Umbilical cord (tissue), 2 donors: ENCODE measurements around the gene CREG1. TPM values are rescaled to one million over a fixed set of nuclear protein-coding genes. Genes with fewer than 3 reads are reported as not detected.

Experiments used
- DNase-seq: peaks from one replicate; pipeline ENCODE4 v3.0.0-alpha.2; 2015; ENCODE audit warnings: low spot score
- total RNA-seq: library from RNA; depleted of rRNA; stranded (reverse); fragments of >200 nt; gene quantifications from one replicate; pipeline ENCODE4 v1.2.3, GENCODE V29; 2014; ENCODE audit warnings: low replicate concordance; ENCODE audit not compliant: insufficient read depth

The CREG1 gene
- total RNA-seq, 1 donor from 2014 or later, result 56.8 TPM

DNA sequence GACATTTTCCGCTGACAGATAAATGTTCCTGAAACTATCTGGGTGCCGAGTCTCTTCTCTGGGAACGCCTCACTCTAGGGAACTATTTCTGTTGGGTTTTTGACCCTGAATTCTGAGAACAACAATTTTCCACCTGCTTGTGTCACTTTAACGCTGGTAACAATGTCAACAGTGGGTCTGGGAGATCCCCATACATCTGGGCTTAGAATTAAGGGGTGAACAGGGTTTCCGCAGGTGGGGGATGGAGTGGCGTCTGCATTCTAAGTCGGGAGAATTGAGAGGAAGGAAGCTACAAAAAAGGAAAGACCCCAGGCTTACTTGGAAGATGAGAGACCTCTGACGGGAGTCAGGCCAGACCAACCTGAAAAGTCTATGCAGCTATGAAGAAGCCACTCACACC is 44.0 kb downstream of the CREG1 start:
- no peak for DNase-seq

DNA sequence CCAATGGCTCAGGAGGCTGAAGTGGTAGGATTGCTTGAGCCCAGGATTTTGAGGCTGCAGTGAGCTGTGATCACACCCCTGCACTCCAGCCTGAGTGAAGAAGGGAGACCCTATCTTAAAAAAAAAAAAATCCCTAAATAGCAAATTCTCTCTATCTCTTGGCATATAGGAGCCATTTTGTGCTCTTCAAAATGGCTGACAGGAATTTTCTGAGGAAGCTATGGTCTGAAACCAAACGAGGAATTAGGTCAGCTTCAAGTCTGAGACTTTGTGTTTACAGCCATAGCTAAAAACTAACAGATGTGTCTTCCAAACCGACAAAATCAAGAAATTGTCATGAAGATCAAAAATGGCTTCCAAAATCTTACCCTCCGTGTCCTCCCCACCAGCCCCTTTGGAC is 45.8 kb downstream of the CREG1 start:
- no peak for DNase-seq

DNA sequence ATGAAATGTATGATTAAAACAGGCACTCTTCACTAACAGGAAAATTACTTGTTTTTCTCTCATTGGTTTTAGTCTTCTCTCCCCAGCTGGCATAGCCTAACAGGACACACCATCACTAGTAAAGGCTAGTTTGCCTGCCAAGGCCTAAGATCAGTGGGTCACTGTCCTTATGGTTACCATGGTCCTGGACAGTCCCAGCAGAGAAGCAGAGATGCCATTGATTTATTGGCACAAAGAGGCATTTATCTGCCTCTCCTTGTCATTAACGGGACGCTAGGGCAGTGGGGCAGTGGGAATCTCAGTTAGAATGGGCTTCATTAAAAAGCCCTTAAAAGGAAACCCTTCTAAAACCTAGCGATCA is 49.1 kb downstream of the CREG1 start:
- DNase-seq, result no peak

DNA sequence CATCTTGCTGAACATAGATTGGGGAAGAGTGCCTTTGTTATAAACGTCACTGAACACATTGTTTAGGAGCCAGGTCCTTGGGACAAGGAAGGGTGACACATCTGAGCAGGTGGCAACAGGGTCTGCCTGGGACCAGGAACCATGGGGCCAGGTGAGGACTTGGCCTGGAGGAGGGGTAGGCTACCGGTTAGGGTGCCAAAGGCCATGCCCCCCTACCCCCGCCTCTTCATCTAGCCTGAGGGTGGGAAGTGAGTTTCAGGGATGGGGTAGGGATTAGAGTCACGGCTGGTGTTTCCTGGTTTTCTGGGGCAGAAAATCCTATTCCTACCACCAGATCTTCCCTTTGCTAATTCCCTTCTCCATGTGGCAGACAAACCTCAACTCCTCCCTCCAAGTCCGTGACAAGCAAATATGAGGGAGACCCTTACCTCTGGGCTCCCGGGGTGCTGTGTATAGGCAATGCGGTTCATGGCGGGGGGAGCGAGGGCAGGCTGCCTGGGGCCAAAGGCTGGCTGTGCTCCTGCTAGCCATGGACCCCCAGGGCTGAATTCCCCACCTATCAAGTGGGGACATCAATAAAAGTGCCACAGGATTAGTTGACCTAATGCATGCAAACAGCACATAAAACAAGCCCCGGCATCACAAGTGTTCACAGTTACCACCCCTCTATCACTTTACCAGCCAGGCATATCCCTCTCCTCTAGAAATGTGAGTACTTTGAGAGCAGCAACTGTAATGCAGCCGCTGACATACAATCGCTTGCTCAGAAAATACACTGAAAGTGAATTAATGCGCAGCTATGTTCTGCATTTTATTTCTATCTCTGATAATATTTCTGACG is 49.7 kb downstream of the CREG1 start:
- DNase-seq, result no peak

DNA sequence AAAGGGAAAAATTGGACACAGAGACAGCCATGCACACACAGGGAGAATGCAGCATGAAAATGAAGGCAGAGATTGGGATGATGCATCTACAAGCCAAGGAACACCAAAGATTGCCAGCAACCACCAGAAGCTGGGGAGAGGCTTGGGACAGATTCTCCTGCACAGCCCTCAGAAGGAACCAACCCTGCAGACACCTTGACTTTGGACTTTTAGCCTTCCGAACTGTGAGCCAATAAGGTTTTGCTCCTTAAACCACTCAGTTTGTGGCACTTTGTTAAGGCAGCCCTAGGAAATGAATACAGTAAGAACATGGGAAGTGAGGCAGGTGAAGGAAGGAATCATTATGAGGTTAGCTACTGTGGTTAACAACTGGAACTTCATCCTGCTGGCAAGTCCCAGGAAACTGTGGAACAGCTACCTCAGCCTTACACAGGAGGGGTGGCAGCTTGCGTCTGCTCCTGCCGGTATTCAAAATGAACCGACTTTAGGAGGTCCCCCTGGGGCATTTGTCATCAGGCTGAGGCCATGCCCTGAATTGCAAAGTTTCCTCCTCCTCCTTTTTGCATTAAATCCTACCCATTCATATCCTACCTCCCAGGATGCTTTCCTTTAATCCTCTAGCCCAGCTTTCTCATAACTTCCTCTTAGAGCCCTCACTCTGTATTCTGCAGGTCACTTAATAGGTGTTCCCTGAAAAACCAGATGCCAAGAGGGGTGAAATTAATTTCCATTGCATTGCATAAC is 50.7 kb downstream of the CREG1 start:
- DNase-seq, result no peak

DNA sequence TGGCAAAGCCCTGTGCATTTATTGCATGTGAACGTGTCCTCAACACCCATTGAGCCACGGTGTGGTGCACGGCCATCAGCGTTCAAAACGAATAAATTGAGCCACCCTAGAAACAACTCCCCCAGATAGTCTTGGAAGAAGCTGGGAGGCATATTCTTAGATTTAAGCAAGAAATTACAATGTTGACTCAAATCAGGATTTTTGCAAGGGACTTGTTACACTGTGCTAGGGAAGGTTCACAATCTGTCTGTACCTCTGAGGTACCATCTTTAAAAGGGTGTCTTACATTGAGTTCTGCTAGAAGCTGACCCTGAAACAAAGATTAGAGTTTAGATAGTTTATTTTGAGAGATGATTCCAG is 51.4 kb downstream of the CREG1 start:
- no peak for DNase-seq

DNA sequence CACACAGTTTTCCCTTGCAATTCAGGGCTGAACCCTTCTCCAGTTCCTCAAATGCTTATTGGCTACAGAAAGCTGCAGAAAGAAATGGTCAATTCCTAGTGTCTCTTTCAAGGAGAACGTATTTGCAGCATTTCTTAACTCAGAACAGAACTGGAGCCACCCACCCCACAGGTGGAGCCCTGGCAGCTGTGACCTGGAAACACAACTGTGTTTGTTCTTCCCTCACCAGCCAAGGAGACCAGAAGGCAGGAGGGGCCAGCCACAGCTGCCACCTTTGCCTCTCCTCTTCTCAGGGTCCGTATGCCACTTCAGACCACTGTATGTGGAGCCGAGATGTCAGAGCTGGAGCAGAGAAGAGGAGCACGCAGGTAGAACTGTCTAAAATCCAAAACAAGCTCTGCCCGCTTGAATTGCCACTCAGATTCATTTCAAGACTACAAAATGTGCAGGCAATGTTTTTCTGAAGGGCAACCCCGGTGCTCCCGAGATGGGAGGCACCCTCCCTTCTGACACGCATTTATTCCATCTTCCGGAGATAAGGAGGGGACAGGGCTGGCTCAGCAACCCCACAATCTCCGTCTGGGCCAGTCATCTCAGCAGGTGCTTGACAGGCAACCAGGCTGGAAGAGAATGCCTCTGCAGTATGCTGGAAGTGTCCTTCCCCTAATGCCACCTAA is 51.9 kb downstream of the CREG1 start:
- no peak for DNase-seq

DNA sequence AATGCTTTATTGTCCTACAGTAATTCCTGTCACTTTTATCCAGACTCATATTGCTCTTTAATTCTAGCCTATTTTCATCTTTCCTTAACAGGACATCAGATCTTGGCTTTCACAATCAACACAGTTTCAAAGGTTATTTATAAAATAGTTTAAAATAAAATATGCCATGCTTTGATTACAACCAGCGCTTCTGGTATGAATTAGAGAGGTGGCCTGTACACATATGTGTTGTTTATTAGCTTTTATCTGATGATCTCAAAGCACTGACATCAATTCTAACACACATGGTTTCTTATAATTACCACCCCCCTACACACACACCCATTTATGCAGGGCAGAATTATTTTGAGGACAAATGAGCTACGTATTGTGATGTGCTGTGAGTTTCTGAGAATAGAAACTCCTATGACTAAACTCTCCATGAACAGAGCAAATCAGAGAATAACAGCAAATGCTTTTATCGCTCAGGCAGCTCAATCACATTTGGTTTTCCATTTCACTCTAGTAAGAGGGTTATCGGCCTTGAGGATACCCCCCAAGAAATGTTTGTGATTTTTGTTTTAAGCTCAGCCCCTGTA is 53.2 kb downstream of the CREG1 start:
- no peak for DNase-seq

DNA sequence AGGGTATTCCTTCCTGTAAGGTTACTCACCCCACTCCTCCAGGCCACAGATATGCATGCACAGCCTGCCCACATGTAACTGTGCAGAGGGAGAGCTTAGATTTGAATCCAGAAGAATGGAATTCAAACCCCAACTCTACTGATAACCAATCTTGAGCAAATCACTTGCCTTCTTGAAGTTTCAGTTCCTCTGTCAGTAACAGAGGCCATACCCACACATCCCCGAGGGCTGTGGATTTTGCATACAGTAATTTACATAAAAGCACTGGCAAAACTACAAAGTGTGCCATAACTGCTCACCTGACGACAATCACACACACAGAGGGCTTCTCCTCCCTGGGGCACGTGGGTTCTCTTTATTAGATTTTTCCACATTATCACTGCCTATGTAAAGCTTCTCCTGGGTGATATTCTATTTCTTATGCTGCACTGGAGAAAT is 53.9 kb downstream of the CREG1 start:
- DNase-seq, result no peak

DNA sequence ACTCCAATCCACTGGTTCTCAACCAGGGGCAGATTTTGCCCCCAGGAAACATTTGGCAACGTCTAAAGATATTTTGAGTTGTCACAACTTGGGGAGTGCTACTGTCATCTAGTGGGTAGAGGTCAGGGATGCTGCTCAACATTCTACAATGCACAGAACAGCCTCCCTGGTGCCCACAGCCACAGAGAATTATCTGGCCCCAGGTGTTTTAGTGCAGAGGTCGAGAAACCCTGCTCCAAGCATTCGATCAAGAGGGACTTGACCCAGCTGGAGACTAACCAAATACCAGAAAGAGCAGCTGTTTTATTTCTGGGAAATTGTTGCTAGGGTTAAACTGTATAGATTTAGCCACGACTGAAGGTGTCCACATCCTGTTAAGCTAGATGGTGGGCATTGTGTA is 54.5 kb downstream of the CREG1 start:
- no peak for DNase-seq

DNA sequence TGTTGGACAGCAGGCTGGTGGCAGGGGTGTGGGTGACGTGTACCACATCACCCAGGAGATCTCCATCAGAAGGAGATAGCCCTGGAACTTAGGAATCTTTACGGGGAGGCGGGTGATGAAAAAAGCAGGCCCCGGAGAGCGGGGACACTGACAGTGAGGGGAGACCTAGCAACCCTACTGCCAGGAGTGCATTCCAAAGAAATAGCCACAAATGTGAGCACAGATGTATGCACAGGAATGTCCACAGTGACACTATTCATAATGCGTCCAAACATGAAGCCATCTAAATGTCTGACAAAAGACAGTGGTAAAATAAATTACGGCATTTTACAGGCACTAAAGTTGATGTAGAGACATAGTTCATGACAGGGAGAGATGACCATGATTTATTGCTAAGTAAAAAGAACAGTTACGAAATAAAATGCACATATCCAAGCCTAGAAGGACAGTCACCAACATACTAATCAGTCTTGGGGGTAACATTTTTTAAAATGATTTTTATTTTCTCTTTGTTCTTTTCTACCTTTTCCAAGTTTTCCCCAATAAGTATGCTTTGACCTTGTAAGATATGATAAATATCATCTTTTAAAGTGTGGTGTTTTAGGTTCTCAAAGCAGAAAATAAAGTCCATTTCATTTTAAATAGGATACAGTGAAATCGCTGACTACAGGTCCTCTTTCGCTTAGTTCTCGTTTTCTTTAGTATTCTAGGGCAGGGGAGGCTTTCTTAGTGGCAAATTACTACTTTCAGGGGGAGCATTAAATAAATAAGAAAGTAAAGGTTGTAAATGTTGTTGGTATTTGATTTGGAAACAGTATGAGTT is 56.6 kb downstream of the CREG1 start:
- DNase-seq, result no peak

DNA sequence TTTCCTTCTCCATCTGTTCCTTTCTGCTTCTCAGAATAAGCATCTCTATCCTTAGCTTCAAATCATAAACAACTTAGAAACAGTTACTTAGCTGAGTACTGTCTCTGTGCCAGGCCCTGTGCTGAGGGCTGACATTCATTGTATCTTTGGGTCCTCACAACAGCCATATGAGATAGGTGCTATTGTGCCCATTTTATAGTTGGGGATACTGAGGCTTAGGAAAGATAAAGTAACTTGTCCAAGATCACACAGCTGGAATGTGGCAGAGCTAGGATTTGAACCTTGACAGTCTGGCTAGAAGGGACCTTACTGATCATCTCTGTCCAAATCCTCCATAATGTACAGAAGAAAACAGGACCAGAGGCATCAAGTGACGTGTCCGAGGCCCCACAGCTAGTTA is 60.2 kb downstream of the CREG1 start:
- DNase-seq, result no peak

DNA sequence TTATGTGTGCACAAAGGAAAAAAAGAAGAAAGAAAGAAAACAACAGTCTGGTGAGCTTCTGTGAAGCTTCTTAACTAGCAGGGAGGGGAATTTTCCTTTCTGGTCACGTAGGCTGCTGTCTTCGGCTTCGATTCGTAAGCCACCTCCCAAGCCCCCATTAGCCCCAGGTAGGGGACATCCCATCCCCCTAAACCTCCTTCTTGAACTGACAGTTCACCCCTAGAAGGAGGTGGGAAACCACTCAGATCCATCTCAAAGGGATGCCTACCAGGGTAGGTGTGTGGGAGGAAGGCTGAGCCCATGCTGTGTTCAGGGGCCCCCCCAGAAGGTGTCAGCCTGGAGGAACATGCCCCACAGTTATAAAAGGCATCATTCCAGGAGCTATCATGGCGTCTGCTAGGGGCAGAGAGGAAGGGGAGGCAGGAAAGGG is 61.1 kb downstream of the CREG1 start:
- no peak for DNase-seq

DNA sequence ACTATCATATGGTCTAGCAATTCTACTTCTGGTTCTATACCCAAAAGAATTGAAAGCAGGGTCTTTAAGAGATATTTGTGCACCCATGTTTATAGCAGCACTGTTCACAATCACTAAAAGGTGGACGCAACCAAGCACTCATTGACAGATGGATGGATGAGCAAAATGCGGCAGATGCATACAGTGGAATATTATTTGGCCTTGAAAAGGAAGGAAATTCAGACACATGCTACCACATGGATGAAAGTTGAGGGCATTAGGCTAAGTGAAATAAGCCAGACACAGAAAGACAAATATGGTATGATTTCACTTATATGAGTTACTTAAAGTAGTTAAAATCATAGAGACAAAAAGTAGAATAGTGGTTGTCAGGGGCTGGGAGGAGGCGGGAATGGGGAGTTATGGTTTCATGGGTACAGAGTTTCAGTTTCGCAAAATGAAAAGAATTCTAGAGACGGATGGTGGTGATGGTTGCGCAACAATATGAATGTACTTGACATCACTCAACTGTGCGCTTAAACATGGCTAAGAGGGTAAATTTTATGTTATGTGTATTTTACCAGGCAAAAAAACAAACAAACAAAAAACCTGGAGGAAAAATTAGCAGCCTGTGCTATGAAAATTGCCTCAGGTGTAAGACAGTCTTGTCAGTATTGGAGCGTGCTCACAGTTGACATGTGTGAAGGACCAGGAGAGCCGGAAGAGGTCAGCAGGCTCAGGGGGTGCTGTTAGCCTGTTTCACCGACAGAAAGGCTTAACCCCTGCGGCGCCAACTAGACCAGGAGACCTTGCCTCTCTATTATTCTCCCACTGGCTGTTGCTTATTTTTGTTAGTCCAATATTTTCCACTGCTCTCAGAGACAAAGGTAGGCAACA is 61.7 kb downstream of the CREG1 start:
- DNase-seq, result no peak

Other genes with a start within 250 kb of the CREG1 start
- 6.5 TPM for gene CD247, start 35.2 kb downstream of the CREG1 start, total RNA-seq
- 17.8 TPM for gene RCSD1, start 76.5 kb upstream of the CREG1 start, total RNA-seq
- gene MPZL1, start 168.2 kb upstream of the CREG1 start, total RNA-seq, result 108 TPM